H9 (cell line): Measurements from ENCODE around the gene AP4E1. TPM values are rescaled to one million over a fixed set of nuclear protein-coding genes. Genes with fewer than 3 reads are reported as not detected.
"Not testable (repeated sequence)": the region's sequence is repeated elsewhere in the genome, so short reads cannot be mapped to it uniquely, and the experiment has no call there.

Experiments used
- DNase-seq: peaks from one replicate; pipeline ENCODE4 v3.0.0-alpha.2; 2017
- H2AFZ ChIP-seq: one replicate; pipeline ENCODE4 v1.6.1; 2013; ENCODE audit warnings: mild to moderate bottlenecking, low read length, control low read depth, moderate library complexity
- H2AK5ac ChIP-seq: 2 replicates; pipeline ENCODE4 v1.6.1; 2013; ENCODE audit warnings: low read length, control low read depth, mixed read lengths; ENCODE audit not compliant: insufficient read length
- H2BK120ac ChIP-seq: one replicate; pipeline ENCODE4 v1.6.1; 2013; ENCODE audit warnings: low read depth, mild to moderate bottlenecking, low read length, control low read depth, inconsistent platforms; ENCODE audit not compliant: poor library complexity, severe bottlenecking
- H2BK12ac ChIP-seq: 2 replicates; pipeline ENCODE4 v1.6.1; 2013; ENCODE audit warnings: low read length, control low read depth, mixed read lengths, low read depth; ENCODE audit not compliant: insufficient read length
- H2BK15ac ChIP-seq: 2 replicates; pipeline ENCODE4 v1.6.1; 2013; ENCODE audit warnings: low read depth, low read length, control low read depth
- H2BK20ac ChIP-seq: one replicate; pipeline ENCODE4 v1.6.1; 2013; ENCODE audit warnings: low read depth, mild to moderate bottlenecking, low read length, control low read depth, inconsistent platforms; ENCODE audit not compliant: poor library complexity, severe bottlenecking
- H2BK5ac ChIP-seq: 2 replicates; pipeline ENCODE4 v1.6.1; 2013; ENCODE audit warnings: low read length, control low read depth, mixed read lengths; ENCODE audit not compliant: insufficient read length
- H3K14ac ChIP-seq: 2 replicates; pipeline ENCODE4 v1.6.1; 2013; ENCODE audit warnings: low read length, control low read depth; ENCODE audit not compliant: insufficient read depth
- H3K18ac ChIP-seq: 2 replicates; pipeline ENCODE4 v1.6.1; 2013; ENCODE audit warnings: low read depth, mild to moderate bottlenecking, mixed read lengths, low read length, control low read depth; ENCODE audit not compliant: insufficient read length
- H3K23ac ChIP-seq: 2 replicates; pipeline ENCODE4 v1.6.1; 2013; ENCODE audit warnings: low read length, control low read depth, mixed read lengths, low read depth; ENCODE audit not compliant: insufficient read length
- H3K23me2 ChIP-seq: 2 replicates; pipeline ENCODE4 v1.6.1; 2013; ENCODE audit warnings: low read depth, mild to moderate bottlenecking, mixed read lengths, low read length, control low read depth; ENCODE audit not compliant: insufficient read length, poor library complexity, severe bottlenecking
- H3K27ac ChIP-seq: 2 replicates; pipeline ENCODE4 v1.5.1; 2013; ENCODE audit warnings: low read length, control low read depth, mixed read lengths, low read depth; ENCODE audit not compliant: insufficient read length
- H3K27me3 ChIP-seq: 2 replicates; pipeline ENCODE4 v1.6.1; 2013; ENCODE audit warnings: low read length, control low read depth, inconsistent platforms; ENCODE audit not compliant: insufficient read depth
- H3K4ac ChIP-seq: 2 replicates; pipeline ENCODE4 v1.6.1; 2013; ENCODE audit warnings: low read depth, mild to moderate bottlenecking, control low read depth, inconsistent platforms, low read length, moderate library complexity
- H3K4me1 ChIP-seq: 2 replicates; pipeline ENCODE4 v1.6.1; 2013; ENCODE audit warnings: low read length, control low read depth, inconsistent platforms; ENCODE audit not compliant: insufficient read depth
- H3K4me2 ChIP-seq: 2 replicates; pipeline ENCODE4 v1.6.1; 2013; ENCODE audit warnings: low read length, control low read depth, mixed read lengths; ENCODE audit not compliant: insufficient read length, insufficient read depth
- H3K56ac ChIP-seq: 2 replicates; pipeline ENCODE4 v1.6.1; 2013; ENCODE audit warnings: low read depth, mild to moderate bottlenecking, mixed read lengths, low read length, control low read depth; ENCODE audit not compliant: insufficient read length
- H3K79me1 ChIP-seq: 2 replicates; pipeline ENCODE4 v1.6.1; 2013; ENCODE audit warnings: low read depth, mild to moderate bottlenecking, moderate library complexity, low read length, control low read depth, inconsistent platforms; ENCODE audit not compliant: insufficient read depth, poor library complexity, severe bottlenecking
- H3K79me2 ChIP-seq: 2 replicates; pipeline ENCODE4 v1.6.1; 2013; ENCODE audit warnings: low read length, control low read depth, inconsistent platforms; ENCODE audit not compliant: insufficient read depth
- H3K9ac ChIP-seq: 2 replicates; pipeline ENCODE4 v1.6.1; 2013; ENCODE audit warnings: low read length, control low read depth, mixed read lengths; ENCODE audit not compliant: insufficient read length; ENCODE audit errors: extremely low read depth
- H3K9me3 ChIP-seq: one replicate; pipeline ENCODE4 v1.6.1; 2013; ENCODE audit warnings: low read depth, low read length, inconsistent platforms; ENCODE audit not compliant: control insufficient read depth
- H3T11ph ChIP-seq: one replicate; pipeline ENCODE4 v1.6.1; 2013; ENCODE audit warnings: mild to moderate bottlenecking, low read length, control low read depth, inconsistent platforms
- H4K20me1 ChIP-seq: one replicate; pipeline ENCODE4 v1.6.1; 2013; ENCODE audit not compliant: control insufficient read depth, insufficient read length, insufficient read depth
- H4K5ac ChIP-seq: 2 replicates; pipeline ENCODE4 v1.6.1; 2013; ENCODE audit warnings: low read depth, mild to moderate bottlenecking, mixed read lengths, low read length, control low read depth; ENCODE audit not compliant: insufficient read length
- H4K8ac ChIP-seq: replicated peaks from 2 replicates; pipeline ENCODE4 v1.6.1; 2013; ENCODE audit warnings: low read length, control low read depth, mixed read lengths, low read depth; ENCODE audit not compliant: insufficient read length
- H4K91ac ChIP-seq: 2 replicates; pipeline ENCODE4 v1.6.1; 2013; ENCODE audit warnings: low read depth, mild to moderate bottlenecking, moderate library complexity, mixed read lengths, low read length, control low read depth; ENCODE audit not compliant: insufficient read length
- H3K27ac Mint-ChIP-seq, 3 experiments: 2 replicates in 2 of 3; 3 replicates in 1 of 3; pipeline ENCODE4 v1.8.0; 2020 to 2021; ENCODE audit warnings: mixed read lengths in 3 of 3, mild to moderate bottlenecking in 1 of 3, moderate library complexity in 1 of 3
- H3K27me3 Mint-ChIP-seq: 2 replicates; pipeline ENCODE4 v1.8.0; 2021; ENCODE audit warnings: low read depth, mild to moderate bottlenecking, moderate library complexity, mixed read lengths
- H3K36me3 Mint-ChIP-seq, 3 experiments: 2 replicates in 2 of 3; 3 replicates in 1 of 3; pipeline ENCODE4 v1.8.0; 2020 to 2021; ENCODE audit warnings: low read depth in 3 of 3, mixed read lengths in 3 of 3; ENCODE audit not compliant: insufficient read depth in 1 of 3
- H3K4me1 Mint-ChIP-seq, 2 experiments: 2 replicates each; pipeline ENCODE4 v1.8.0; 2020; ENCODE audit warnings: mixed read lengths in 2 of 2
- H3K4me3 Mint-ChIP-seq, 2 experiments: 2 replicates in 1 of 2; 3 replicates in 1 of 2; pipeline ENCODE4 v1.8.0; 2020 to 2021; ENCODE audit warnings: mild to moderate bottlenecking in 2 of 2, mixed read lengths in 2 of 2, moderate library complexity in 1 of 2
- H3K9me3 Mint-ChIP-seq, 2 experiments: 2 replicates in 1 of 2; 3 replicates in 1 of 2; pipeline ENCODE4 v1.8.0; 2020; ENCODE audit warnings: mild to moderate bottlenecking in 2 of 2, mixed read lengths in 2 of 2, moderate library complexity in 1 of 2
- CTCF ChIP-seq: fragments of 200-600 bp; sonication (generic); conservative IDR thresholded peaks from 3 replicates; pipeline ENCODE4 v1.8.0; 2021; ENCODE audit warnings: antibody characterized with exemption, mild to moderate bottlenecking
- WGBS: extraction: QIAGEN DNeasy Blood & Tissue Kit; methylation state at CpG from one replicate; pipeline ENCODE4 v1.1.7; 2013; ENCODE audit warnings: missing lambda C conversion rate, low lambda C conversion rate, mixed read lengths; ENCODE audit not compliant: insufficient read length; ENCODE audit errors: extremely low coverage; 5-methylcytosine and 5-hydroxymethylcytosine counted together
- total RNA-seq: library from RNA; stranded (reverse); gene quantifications from 2 replicates; pipeline ENCODE4 v1.2.1, GENCODE V29; 2021

AP4E1 gene
- total RNA-seq, 1 experiment from 2014 or later: 13.8 TPM

GRCh38 chr15:50916400-50916799, 7.9 kb downstream of the AP4E1 start:
- H3K4me2 ChIP-seq: no peak overlapping the region
- no peak for TF ChIP-seq CTCF
- no peaks in the 10 kb centered on the region for H3K27me3 ChIP-seq
- no peaks in the 10 kb centered on the region for H3K79me2 ChIP-seq
- no peak overlapping the region for H4K8ac ChIP-seq
- H2AFZ ChIP-seq: no peak overlapping the region
- Mint-ChIP-seq H3K36me3 (peaks cover 5 to 33% (median 26%) of the 10 kb centered on the region in 3 experiments; a peak in 5 of 7 replicates), H3K4me3 (no peak overlapping the region), H3K27me3 (no peaks in the 10 kb centered on the region), H3K9me3 (no peaks in the 10 kb centered on the region), H3K4me1 (no peaks in the 10 kb centered on the region), H3K27ac (no peak overlapping the region)
- no peak overlapping the region for H4K5ac ChIP-seq
- no peak overlapping the region for H3K4ac ChIP-seq
- no peak overlapping the region for H3K23ac ChIP-seq
- no peak for DNase-seq
- H3K9me3 ChIP-seq: no peaks in the 10 kb centered on the region
- no peak overlapping the region for H2BK20ac ChIP-seq
- no peak overlapping the region for H2BK15ac ChIP-seq
- no peak overlapping the region for H2BK5ac ChIP-seq
- H3K23me2 ChIP-seq: no peaks in the 10 kb centered on the region
- no peak overlapping the region for H2BK120ac ChIP-seq
- no peak overlapping the region for H4K91ac ChIP-seq
- H3K18ac ChIP-seq: no peak overlapping the region
- no peaks in the 10 kb centered on the region for H4K20me1 ChIP-seq
- H3K9ac ChIP-seq: no peak overlapping the region
- no peak overlapping the region for H3T11ph ChIP-seq
- no peak overlapping the region for H2AK5ac ChIP-seq
- H3K56ac ChIP-seq: no peak overlapping the region
- no CpG with 5 or more reads among the region's 4 CpGs for WGBS
- no peak overlapping the region for H2BK12ac ChIP-seq
- H3K4me1 ChIP-seq: no peaks in the 10 kb centered on the region
- no peak overlapping the region for H3K27ac ChIP-seq
- no peaks in the 10 kb centered on the region for H3K79me1 ChIP-seq
- no peak overlapping the region for H3K14ac ChIP-seq

GRCh38 chr15:50919359-50919758, 10.9 kb downstream of the AP4E1 start:
- not testable (repeated sequence) for H3K27me3 ChIP-seq, H3K79me1 ChIP-seq, H2BK12ac ChIP-seq, H3K27ac ChIP-seq, H3K27ac Mint-ChIP-seq, H3K14ac ChIP-seq, H3K18ac ChIP-seq, H3K27me3 Mint-ChIP-seq, H3K4me2 ChIP-seq, H2BK20ac ChIP-seq, H3K9ac ChIP-seq, H2BK5ac ChIP-seq, H3T11ph ChIP-seq, H3K23ac ChIP-seq, DNase-seq, H4K91ac ChIP-seq, H3K23me2 ChIP-seq, H3K4me1 ChIP-seq, H3K4ac ChIP-seq, H3K9me3 Mint-ChIP-seq, H3K79me2 ChIP-seq, H3K4me1 Mint-ChIP-seq, H4K20me1 ChIP-seq, H3K9me3 ChIP-seq, H2BK120ac ChIP-seq, H2AK5ac ChIP-seq, H4K8ac ChIP-seq, H3K56ac ChIP-seq, H2BK15ac ChIP-seq, H4K5ac ChIP-seq, H2AFZ ChIP-seq, H3K4me3 Mint-ChIP-seq
- peaks cover 6 to 24% (median 24%) of the 10 kb centered on the region in 3 experiments; a peak in 5 of 7 replicates for H3K36me3 Mint-ChIP-seq
- WGBS: no CpG with 5 or more reads among the region's 4 CpGs
